Upper lobe of left lung (tissue), 6 donors: ENCODE data around the gene SNX2. TPM values are rescaled to one million over a fixed set of nuclear protein-coding genes. Genes with fewer than 3 reads are reported as not detected.

Experiments used
- ATAC-seq, 2 donors: fragments of 200-7000 bp; cut with Tn5 transposase; one replicate each; pipeline ENCODE4 v1.9.1; 2022; ENCODE audit warnings: mild to moderate bottlenecking in 2 of 2, moderate library complexity in 2 of 2; ENCODE audit not compliant: low FRiP score in 2 of 2
- DNase-seq, 2 donors: peaks; one replicate each; pipeline ENCODE4 v3.0.0-alpha.2; 2019 to 2020
- H3K27ac ChIP-seq, 4 donors: fragments of 200-600 bp; sonication (generic); one replicate each; pipeline ENCODE4 v1.5.1; 2016 to 2019
- H3K27me3 ChIP-seq, 4 donors: fragments of 200-600 bp; sonication (generic); one replicate each; pipeline ENCODE4 v1.5.1; 2017 to 2019
- H3K36me3 ChIP-seq, 4 donors: fragments of 200-600 bp; sonication (generic); one replicate each; pipeline ENCODE4 v1.5.1; 2016 to 2019
- H3K4me1 ChIP-seq, 4 donors: fragments of 200-600 bp; sonication (generic); one replicate each; pipeline ENCODE4 v1.5.1; 2018 to 2019
- H3K4me3 ChIP-seq, 4 donors: fragments of 200-600 bp; sonication (generic); one replicate each; pipeline ENCODE4 v1.5.1; 2017 to 2019; ENCODE audit warnings: mild to moderate bottlenecking in 2 of 4, moderate library complexity in 1 of 4
- H3K9me3 ChIP-seq, 4 donors: fragments of 200-600 bp; sonication (generic); one replicate each; pipeline ENCODE4 v1.5.1; 2018 to 2019
- EP300 ChIP-seq, 4 donors: sonication (generic); formaldehyde crosslinking; IDR thresholded peaks; one replicate each; pipeline ENCODE4 v1.5.1; 2017; ENCODE audit warnings: antibody characterized with exemption in 4 of 4, control low read depth in 2 of 4
- POLR2A ChIP-seq, 4 donors: fragments of 450-650 bp; IDR thresholded peaks; one replicate each; pipeline ENCODE4 v1.5.1; 2016 to 2017; ENCODE audit warnings: antibody characterized with exemption in 4 of 4, mild to moderate bottlenecking in 2 of 4
- POLR2AphosphoS5 ChIP-seq, 2 donors: sonication (generic); formaldehyde crosslinking; IDR thresholded peaks; one replicate each; pipeline ENCODE4 v1.5.1; 2017; ENCODE audit warnings: antibody characterized with exemption in 2 of 2
- WGBS, 2 donors: methylation state at CpG; one replicate each; pipeline ENCODE4 v1.1.5; 2017 to 2018; 5-methylcytosine and 5-hydroxymethylcytosine counted together
- total RNA-seq, 6 donors: library from RNA; depleted of rRNA in 4 of 6; stranded (reverse); fragments of >200 nt in 4 of 6; gene quantifications; one replicate each; pipeline versions ENCODE4 v1.1.0 to v1.2.1, GENCODE V29; 2016 to 2021
- TF ChIP-seq, protein P1 (sequence below), 6 experiments: fragments of 450-650 bp in 4 of 6; fragments of 200-600 bp in 2 of 6; sonication (generic) in 2 of 6; IDR thresholded peaks; one replicate each; pipeline ENCODE4 v1.5.1; 2016 to 2019; ENCODE audit warnings: antibody characterized with exemption in 6 of 6
- donor health status: DM: no; HTN: no; CAD: no; lungs with moderate emphysema.
- donor health status: DM: no; HTN: yes; CAD: no; lungs with severe emphysema.

The SNX2 gene
- total RNA-seq, 6 donors from 2014 or later = 48.4 to 105 (median 93.3) TPM

DNA sequence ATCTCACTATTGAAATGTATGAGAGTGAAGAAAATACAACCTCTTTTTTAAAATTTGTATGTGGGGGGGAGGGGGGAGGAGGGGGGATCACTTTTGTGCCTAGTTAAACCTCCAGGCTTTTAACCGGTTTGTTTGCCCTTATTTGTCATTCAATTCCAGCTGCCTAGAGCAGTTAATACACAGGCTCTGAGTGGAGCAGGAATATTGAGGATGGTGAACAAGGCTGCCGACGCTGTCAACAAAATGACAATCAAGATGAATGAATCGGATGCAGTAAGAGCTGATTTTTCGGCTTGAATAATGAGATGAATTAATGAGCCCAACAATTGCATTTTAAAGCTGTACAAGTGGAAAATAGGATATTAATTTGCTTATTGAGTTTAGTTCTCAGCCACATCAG lies 41.9 kb downstream of the SNX2 start:
- DNase-seq (no peak), ATAC-seq (no peak)
- 85 to 88% methylated on average over 5 of the region's 5 CpGs for WGBS, 2 donors
- no peak overlapping the region for H3K4me3 ChIP-seq
- H3K36me3 ChIP-seq = peaks cover 0 to 53% (median 13%) of the 10 kb centered on the region in 4 donors
- H3K9me3 ChIP-seq = no peaks in the 10 kb centered on the region
- H3K27me3 ChIP-seq = no peaks in the 10 kb centered on the region
- TF ChIP-seq EP300 (IDR thresholded peaks at IDR 0.05) = no peak
- TF ChIP-seq, protein P1, sequence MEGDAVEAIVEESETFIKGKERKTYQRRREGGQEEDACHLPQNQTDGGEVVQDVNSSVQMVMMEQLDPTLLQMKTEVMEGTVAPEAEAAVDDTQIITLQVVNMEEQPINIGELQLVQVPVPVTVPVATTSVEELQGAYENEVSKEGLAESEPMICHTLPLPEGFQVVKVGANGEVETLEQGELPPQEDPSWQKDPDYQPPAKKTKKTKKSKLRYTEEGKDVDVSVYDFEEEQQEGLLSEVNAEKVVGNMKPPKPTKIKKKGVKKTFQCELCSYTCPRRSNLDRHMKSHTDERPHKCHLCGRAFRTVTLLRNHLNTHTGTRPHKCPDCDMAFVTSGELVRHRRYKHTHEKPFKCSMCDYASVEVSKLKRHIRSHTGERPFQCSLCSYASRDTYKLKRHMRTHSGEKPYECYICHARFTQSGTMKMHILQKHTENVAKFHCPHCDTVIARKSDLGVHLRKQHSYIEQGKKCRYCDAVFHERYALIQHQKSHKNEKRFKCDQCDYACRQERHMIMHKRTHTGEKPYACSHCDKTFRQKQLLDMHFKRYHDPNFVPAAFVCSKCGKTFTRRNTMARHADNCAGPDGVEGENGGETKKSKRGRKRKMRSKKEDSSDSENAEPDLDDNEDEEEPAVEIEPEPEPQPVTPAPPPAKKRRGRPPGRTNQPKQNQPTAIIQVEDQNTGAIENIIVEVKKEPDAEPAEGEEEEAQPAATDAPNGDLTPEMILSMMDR (IDR thresholded peaks at IDR 0.05) = no peak
- no peak for TF ChIP-seq POLR2AphosphoS5 (IDR thresholded peaks at IDR 0.05)
- no peak for TF ChIP-seq POLR2A (IDR thresholded peaks at IDR 0.05)
- no peak overlapping the region for H3K27ac ChIP-seq
- no peaks in the 10 kb centered on the region for H3K4me1 ChIP-seq

DNA sequence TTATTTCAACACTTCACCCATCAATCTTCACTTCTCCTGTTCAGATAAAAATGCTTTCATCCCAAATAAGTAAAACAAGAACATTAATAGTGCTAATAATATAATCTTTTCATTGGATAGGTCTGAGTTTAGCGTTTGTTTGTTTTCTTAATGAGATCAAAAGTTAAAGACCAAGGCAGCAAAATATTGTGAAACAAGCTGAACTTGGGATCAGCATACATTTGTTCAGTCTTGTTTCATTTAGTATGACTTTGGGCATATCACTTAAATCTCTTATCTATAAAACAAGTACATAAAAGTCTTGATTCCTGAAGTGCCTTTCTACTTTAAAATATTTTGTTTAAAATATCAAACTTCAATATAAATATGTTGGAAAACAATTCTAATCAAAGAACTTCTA lies 57.1 kb downstream of the SNX2 start:
- Histone ChIP-seq H3K36me3 (peaks cover 2 to 39% (median 6%) of the 10 kb centered on the region in 4 donors), H3K4me1 (no peaks in the 10 kb centered on the region), H3K27ac (no peak overlapping the region), H3K9me3 (no peaks in the 10 kb centered on the region), H3K27me3 (no peaks in the 10 kb centered on the region), H3K4me3 (no peak overlapping the region)
- WGBS, 2 donors = 63 to 70% methylated on average over 1 of the region's 1 CpG
- TF ChIP-seq, protein P1 (IDR thresholded peaks at IDR 0.05) = no peak
- TF ChIP-seq POLR2AphosphoS5 (IDR thresholded peaks at IDR 0.05) (no peak), EP300 (IDR thresholded peaks at IDR 0.05) (no peak), POLR2A (IDR thresholded peaks at IDR 0.05) (no peak)
- DNase-seq = no peak
- no peak for ATAC-seq

DNA sequence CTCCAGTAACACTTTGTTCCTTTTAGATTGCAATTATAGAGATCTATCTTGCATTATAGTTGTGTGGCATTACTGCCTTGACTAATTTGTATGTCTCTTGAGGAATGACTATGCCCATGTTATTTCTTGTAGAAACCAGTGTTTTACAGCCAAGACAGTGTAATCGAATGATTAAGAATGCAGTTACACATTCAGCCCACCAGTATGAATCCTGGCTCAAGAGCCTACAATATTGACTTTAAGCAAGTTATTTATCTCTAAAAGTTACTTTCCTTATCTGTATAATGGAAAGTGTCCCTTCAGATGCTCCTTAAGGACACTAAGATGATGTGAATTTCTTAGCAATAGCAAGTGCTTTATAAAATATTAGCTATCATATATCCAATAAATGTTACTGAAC lies 60.8 kb downstream of the SNX2 start:
- H3K27me3 ChIP-seq = no peaks in the 10 kb centered on the region
- H3K27ac ChIP-seq = no peak overlapping the region
- H3K4me3 ChIP-seq = no peak overlapping the region
- H3K36me3 ChIP-seq = peaks cover 0 to 4% (median 0%) of the 10 kb centered on the region in 4 donors
- DNase-seq (no peak), ATAC-seq (no peak)
- H3K9me3 ChIP-seq = no peaks in the 10 kb centered on the region
- no peaks in the 10 kb centered on the region for H3K4me1 ChIP-seq
- 80 to 86% methylated on average over 1 of the region's 1 CpG for WGBS, 2 donors
- TF ChIP-seq POLR2A (IDR thresholded peaks at IDR 0.05) = no peak
- TF ChIP-seq, protein P1 (IDR thresholded peaks at IDR 0.05) = no peak
- TF ChIP-seq POLR2AphosphoS5 (IDR thresholded peaks at IDR 0.05) = no peak

DNA sequence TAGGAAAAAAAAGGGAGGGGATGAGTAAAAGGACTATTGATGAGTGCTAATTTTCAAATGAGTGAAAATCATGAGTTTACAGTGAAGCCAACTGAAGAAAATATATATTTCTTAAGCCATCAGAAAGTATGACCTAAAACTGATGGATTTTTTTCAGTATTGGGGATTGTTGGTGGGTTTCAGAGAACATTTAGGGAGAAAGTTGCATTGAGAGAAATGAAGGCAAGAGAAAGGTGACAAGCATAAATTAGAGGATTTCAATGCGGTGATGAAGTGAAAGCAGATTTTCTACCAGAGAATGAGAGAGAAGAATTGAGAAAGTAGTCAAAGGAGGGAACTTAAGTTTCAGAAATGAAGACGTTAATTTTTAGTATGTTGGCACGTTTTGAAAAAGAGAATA lies 62.1 kb downstream of the SNX2 start:
- no peak overlapping the region for H3K27ac ChIP-seq
- no peaks in the 10 kb centered on the region for H3K4me1 ChIP-seq
- H3K4me3 ChIP-seq = no peak overlapping the region
- ATAC-seq = no peak
- 93 to 96% methylated on average over 3 of the region's 3 CpGs for WGBS, 2 donors
- no peaks in the 10 kb centered on the region for H3K27me3 ChIP-seq
- TF ChIP-seq, protein P1 (IDR thresholded peaks at IDR 0.05) = no peak
- TF ChIP-seq POLR2AphosphoS5 (IDR thresholded peaks at IDR 0.05) (no peak), EP300 (IDR thresholded peaks at IDR 0.05) (no peak), POLR2A (IDR thresholded peaks at IDR 0.05) (no peak)
- H3K9me3 ChIP-seq = no peaks in the 10 kb centered on the region
- H3K36me3 ChIP-seq = no peaks in the 10 kb centered on the region
- no peak for DNase-seq

DNA sequence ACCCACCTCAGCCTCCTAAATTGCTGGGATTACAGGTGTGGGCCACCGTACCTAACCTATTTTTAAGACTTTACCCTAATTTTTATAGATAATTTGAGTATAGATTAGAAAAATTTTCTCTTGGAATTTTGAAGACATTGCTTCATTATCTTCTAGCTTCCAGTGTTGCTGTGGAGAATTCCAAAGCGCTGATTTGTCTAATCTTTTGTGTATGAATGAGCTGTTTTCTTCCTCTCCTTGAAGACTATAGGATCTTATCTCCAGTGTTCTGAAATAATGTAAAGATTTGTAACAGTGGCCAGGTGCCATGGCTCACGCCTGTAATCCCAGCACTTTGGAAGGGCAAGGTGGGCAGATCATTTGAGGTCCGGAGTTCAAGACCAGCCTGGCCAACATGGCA lies 64.9 kb downstream of the SNX2 start:
- 94 to 97% methylated on average over 4 of the region's 4 CpGs for WGBS, 2 donors
- TF ChIP-seq POLR2AphosphoS5 (IDR thresholded peaks at IDR 0.05) = no peak
- TF ChIP-seq, protein P1 (IDR thresholded peaks at IDR 0.05) = no peak
- no peak for TF ChIP-seq EP300 (IDR thresholded peaks at IDR 0.05)
- no peak for TF ChIP-seq POLR2A (IDR thresholded peaks at IDR 0.05)

More for the DNA sequence above, 64.9 kb downstream of the SNX2 start:
- Histone ChIP-seq H3K9me3 (no peaks in the 10 kb centered on the region), H3K36me3 (no peaks in the 10 kb centered on the region), H3K27me3 (no peaks in the 10 kb centered on the region), H3K4me3 (no peak overlapping the region), H3K27ac (no peak overlapping the region), H3K4me1 (peaks cover 0 to 12% (median 8%) of the 10 kb centered on the region in 4 donors)
- ATAC-seq (no peak), DNase-seq (no peak)
